ENCODE measurements around the gene CEACAM19.
"Not testable (repeated sequence)": the region's sequence is repeated elsewhere in the genome, so short reads cannot be mapped to it uniquely, and the experiment has no call there.

CEACAM19 gene

DNA sequence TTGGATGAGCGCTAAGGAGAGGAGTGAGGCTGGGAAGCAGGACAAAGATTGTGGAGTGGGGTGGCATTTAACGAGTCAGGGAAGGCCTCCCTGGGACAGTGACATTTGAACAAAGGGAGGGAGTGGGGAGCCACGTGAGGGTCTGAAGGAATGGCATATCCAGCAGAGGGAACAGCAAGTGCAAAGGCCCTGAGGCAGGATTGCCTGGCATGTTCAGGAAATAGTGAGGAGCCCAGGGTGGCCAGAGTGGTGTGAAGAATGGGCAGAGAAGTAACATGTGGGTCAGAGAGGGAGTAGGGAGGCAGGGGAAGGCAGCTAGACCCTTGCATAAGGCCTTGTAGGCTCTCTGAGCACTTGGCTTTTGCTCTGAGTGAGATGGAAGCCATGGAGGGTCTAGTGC lies 42.5 kb upstream of the CEACAM19 start:
- TF ChIP-seq, protein P1, sequence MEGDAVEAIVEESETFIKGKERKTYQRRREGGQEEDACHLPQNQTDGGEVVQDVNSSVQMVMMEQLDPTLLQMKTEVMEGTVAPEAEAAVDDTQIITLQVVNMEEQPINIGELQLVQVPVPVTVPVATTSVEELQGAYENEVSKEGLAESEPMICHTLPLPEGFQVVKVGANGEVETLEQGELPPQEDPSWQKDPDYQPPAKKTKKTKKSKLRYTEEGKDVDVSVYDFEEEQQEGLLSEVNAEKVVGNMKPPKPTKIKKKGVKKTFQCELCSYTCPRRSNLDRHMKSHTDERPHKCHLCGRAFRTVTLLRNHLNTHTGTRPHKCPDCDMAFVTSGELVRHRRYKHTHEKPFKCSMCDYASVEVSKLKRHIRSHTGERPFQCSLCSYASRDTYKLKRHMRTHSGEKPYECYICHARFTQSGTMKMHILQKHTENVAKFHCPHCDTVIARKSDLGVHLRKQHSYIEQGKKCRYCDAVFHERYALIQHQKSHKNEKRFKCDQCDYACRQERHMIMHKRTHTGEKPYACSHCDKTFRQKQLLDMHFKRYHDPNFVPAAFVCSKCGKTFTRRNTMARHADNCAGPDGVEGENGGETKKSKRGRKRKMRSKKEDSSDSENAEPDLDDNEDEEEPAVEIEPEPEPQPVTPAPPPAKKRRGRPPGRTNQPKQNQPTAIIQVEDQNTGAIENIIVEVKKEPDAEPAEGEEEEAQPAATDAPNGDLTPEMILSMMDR (IDR thresholded peaks at IDR 0.05; ENCODE audit: extremely low read depth, insufficient read depth, missing control alignments), result no peak
- in situ Hi-C loops (cut with MboI; ENCODE audit: low pct_unique_long_range_greater_than_20kb, low sequenced_read_pairs, unreplicated experiment), result no loop called here
- DNase-seq (ENCODE audit: low spot score), result no peak

DNA sequence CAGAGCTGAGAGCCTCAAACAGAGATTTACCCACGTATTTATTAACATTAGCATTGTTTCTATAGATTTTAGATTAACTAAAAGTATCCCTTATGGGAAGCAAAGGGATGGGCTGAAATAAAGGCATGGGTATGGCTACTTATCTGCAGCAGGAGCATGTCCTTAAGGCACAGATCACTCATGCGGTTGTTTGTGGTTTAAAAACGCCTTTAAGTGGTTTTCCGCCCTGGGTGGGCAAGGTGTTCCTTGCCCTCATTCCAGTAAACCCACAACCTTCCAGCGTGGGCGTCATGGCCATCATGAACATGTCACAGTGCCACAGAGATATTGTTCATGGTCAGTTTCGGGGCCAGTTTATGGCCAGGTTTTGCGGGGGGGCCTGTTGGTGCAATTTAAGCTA lies 39.7 kb upstream of the CEACAM19 start:
- DNase-seq (ENCODE audit: low spot score); in situ Hi-C loops (cut with MboI; ENCODE audit: low pct_unique_long_range_greater_than_20kb, low sequenced_read_pairs, unreplicated experiment): not testable (repeated sequence)

- DNase-seq (ENCODE audit: low spot score); in situ Hi-C loops (cut with MboI; ENCODE audit: low pct_unique_long_range_greater_than_20kb, low sequenced_read_pairs, unreplicated experiment): not testable (repeated sequence)
These were observed 37.2 kb upstream of the CEACAM19 start for GRCh38 chr19:44634058-44634457.

DNA sequence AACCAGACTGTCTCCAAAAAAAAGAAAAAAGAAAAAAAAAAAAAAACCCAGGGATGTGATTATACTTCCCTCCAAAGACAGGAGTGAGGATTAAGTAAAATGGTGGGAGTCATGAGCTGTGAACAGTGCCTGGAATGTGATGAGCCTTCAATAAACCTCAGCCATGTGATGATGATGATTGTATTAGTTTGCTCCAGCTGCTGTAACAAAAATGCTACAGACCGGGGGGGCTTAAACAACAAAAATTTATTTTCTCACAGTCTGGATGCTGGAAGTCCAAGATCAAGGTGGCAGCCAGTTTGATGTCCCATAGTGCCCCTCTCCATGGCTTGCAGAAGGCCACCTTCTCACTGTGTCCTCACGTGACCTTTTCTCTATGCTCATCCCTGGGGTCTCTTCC lies 36.5 kb upstream of the CEACAM19 start:
- TF ChIP-seq, protein P1 (IDR thresholded peaks at IDR 0.05; ENCODE audit: extremely low read depth, insufficient read depth, missing control alignments), result no peak
- in situ Hi-C loops (cut with MboI; ENCODE audit: low pct_unique_long_range_greater_than_20kb, low sequenced_read_pairs, unreplicated experiment), result no loop called here

DNA sequence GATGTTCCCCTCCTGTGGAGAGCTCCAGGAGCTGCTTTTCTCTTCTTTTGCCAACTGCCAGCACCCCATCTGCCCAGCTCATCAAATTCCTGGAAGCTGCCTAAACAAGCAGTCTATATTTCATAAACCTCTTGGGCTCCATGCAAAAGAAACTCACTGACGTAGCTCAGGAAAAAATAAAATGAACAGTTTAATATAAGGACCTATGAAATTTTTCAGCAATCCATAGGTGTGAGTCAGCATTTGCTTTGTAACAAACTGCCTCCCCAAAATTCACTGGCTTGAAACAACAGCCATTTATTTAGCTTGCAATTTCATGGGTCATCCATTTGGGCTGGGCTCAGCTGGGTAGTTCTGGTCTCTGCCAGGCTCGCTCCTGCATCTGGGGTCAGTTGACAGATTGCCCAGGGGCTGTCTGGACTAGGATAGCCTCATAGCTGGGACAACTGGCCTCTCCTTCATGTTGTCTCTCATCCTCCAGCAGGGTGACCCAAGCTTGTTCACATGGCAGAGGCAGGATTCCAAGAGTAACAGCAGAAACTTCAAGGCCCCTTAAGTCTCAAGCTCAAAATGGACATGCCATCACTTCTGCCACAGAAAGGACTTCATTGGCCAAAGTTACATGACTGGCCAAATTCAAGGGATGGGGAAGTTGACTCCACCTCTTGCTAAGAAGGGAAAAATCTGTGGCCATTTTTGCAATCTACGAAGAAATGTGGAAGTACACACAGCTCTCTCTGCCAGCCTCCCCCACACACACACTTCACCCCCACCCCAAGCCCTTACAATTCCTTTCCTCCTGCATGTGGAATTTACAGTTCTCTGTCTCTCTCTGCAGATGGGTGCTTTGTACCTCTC lies 35.5 kb upstream of the CEACAM19 start:
- no peak for DNase-seq (ENCODE audit: low spot score)
- TF ChIP-seq, protein P1 (IDR thresholded peaks at IDR 0.05; ENCODE audit: extremely low read depth, insufficient read depth, missing control alignments), result no peak
- in situ Hi-C loops (cut with MboI; ENCODE audit: low pct_unique_long_range_greater_than_20kb, low sequenced_read_pairs, unreplicated experiment), result no loop called here

More for the DNA sequence above, 36.5 kb upstream of the CEACAM19 start:
- DNase-seq (ENCODE audit: low spot score), result no peak

- no peak for DNase-seq (ENCODE audit: low spot score)
- TF ChIP-seq, protein P1 (IDR thresholded peaks at IDR 0.05; ENCODE audit: extremely low read depth, insufficient read depth, missing control alignments), result no peak
- in situ Hi-C loops (cut with MboI; ENCODE audit: low pct_unique_long_range_greater_than_20kb, low sequenced_read_pairs, unreplicated experiment), result no loop called here
These were observed 34.6 kb upstream of the CEACAM19 start for GRCh38 chr19:44636439-44637389.

GRCh38 chr19:44637390-44637764 lies 33.9 kb upstream of the CEACAM19 start:
- in situ Hi-C loops (cut with MboI; ENCODE audit: low pct_unique_long_range_greater_than_20kb, low sequenced_read_pairs, unreplicated experiment), result no loop called here
- TF ChIP-seq, protein P1 (IDR thresholded peaks at IDR 0.05; ENCODE audit: extremely low read depth, insufficient read depth, missing control alignments), result no peak
- DNase-seq (ENCODE audit: low spot score), result no peak

Measured in GM13977 (cell line).